Measurements from ENCODE around the gene SLC26A6. TPM values are rescaled to one million over a fixed set of nuclear protein-coding genes. Genes with fewer than 3 reads are reported as not detected.

SLC26A6 gene
- total and polyA plus RNA-seq, 8 donors, result 6.2 to 32.1 (median 10.6) TPM

DNA sequence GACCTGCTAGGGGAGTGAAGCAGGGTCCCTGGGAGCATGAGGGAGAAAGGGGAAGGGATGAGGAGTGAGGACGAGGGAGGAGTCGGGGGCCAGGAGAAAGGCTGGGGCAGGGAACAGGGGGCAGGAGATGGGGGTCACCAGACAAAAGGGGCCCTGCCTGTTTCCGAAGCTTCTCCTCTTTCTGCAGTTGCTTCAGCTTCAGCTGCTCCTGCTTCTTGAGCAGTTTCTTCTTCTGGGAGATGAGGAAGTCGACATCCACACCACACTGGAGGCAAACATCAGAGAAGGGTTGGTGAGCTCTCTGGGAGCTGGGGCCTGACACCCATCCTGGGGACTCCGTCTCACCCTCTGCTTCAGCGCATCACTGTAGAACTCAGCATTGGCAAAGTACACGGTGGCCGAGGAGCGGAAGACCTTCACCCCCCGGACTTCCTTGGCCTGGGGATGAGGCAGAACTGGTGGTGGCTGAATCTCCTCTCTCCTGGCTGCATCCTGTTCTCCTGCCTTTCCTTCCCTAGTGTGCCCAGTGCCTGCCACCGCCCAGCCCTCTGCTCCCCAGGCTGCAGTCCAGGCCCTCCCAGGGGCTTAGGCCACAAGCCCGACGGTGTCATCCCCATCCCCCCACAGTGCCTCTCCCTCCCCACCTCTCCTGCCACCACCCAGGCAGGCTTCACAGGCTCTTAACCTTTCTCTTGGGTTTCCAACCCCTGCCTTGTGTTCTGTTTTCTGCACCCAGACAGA lies 6.8 kb downstream of the SLC26A6 start:
- 85 to 87% methylated on average over 13 of the region's 13 CpGs for WGBS, 2 donors
- no peak overlapping the region for H3K4me3 ChIP-seq
- ATAC-seq (no peak), DNase-seq (no peak), FAIRE-seq (no peak)
- no peak overlapping the region for H3K27ac ChIP-seq
- intact Hi-C loops (cut with DNase I), result no loop called here
- no peaks in the 10 kb centered on the region for H3K9me3 ChIP-seq
- no peaks in the 10 kb centered on the region for H3K27me3 ChIP-seq
- no peaks in the 10 kb centered on the region for H3K4me1 ChIP-seq
- TF ChIP-seq CTCF (IDR thresholded peaks at IDR 0.05), result no peak
- peaks cover 0 to 8% (median 0%) of the 10 kb centered on the region in 3 donors for H3K36me3 ChIP-seq

GRCh38 chr3:48625600-48625999 lies 9.7 kb downstream of the SLC26A6 start:
- ATAC-seq (no peak), DNase-seq (peak in 1 of 6 donors; percentile 22), FAIRE-seq (no peak)
- Histone ChIP-seq H3K9me3 (no peaks in the 10 kb centered on the region), H3K27ac (no peak overlapping the region), H3K4me1 (no peaks in the 10 kb centered on the region), H3K4me3 (no peak overlapping the region), H3K27me3 (no peaks in the 10 kb centered on the region), H3K36me3 (peaks cover 0 to 8% (median 0%) of the 10 kb centered on the region in 3 donors)
- TF ChIP-seq CTCF (IDR thresholded peaks at IDR 0.05), result no peak
- intact Hi-C loops (cut with DNase I), result no loop called here
- 94 to 95% methylated on average over 6 of the region's 6 CpGs for WGBS, 2 donors

GRCh38 chr3:48624767-48625166 lies 10.5 kb downstream of the SLC26A6 start:
- Histone ChIP-seq H3K4me1 (no peaks in the 10 kb centered on the region), H3K27ac (no peak overlapping the region), H3K4me3 (no peak overlapping the region), H3K36me3 (peaks cover 0 to 8% (median 0%) of the 10 kb centered on the region in 3 donors), H3K9me3 (no peaks in the 10 kb centered on the region), H3K27me3 (no peaks in the 10 kb centered on the region)
- no peak for TF ChIP-seq CTCF (IDR thresholded peaks at IDR 0.05)
- WGBS, 2 donors, result 89 to 95% methylated on average over 10 of the region's 10 CpGs
- intact Hi-C loops (cut with DNase I), result no loop called here
- FAIRE-seq (no peak), DNase-seq (no peak), ATAC-seq (no peak)

DNA sequence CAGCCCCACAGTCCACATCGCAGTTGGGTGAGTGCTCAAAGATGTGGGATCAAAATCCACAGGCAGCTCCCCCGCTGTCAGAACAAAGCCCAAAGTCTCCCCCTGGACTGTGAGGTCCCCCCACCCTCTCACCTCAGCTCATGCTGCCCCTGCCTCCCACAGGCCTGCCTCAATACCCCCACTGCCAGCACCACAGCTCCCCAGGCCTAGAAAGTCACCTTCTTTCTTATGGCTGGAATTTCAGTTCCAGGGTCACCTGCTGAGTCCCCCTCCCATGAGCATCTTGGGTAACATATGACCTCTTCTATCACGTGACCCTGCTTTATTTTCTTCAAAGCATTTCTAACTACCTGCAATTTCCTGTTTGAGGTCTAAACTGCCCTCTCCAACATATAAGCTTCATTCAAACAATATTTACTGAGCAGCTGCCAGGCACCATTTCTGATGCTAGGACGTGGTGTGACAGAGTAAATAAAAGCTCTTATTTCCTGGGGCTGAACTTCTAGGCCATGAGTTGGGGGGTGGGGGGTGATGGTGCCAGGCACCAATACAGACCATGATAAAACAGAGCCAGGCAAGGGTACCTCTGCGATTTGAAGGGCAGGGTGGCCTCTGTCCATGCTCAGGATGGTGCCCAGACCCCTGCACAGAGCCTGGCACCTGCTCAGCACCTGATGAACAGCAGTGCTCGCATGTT lies 11.3 kb downstream of the SLC26A6 start:
- FAIRE-seq, result no peak
- no peaks in the 10 kb centered on the region for H3K4me1 ChIP-seq
- no peaks in the 10 kb centered on the region for H3K27me3 ChIP-seq
- H3K9me3 ChIP-seq, result no peaks in the 10 kb centered on the region
- no peak for DNase-seq
- no peak overlapping the region for H3K27ac ChIP-seq
- intact Hi-C loops (cut with DNase I), result no loop called here
- 72 to 79% methylated on average over 6 of the region's 6 CpGs for WGBS, 2 donors
- no peak overlapping the region for H3K4me3 ChIP-seq
- TF ChIP-seq CTCF (IDR thresholded peaks at IDR 0.05), result no peak
- peaks cover 0 to 8% (median 0%) of the 10 kb centered on the region in 3 donors for H3K36me3 ChIP-seq
- ATAC-seq, result peak in 1 of 4 donors; percentile 25

DNA sequence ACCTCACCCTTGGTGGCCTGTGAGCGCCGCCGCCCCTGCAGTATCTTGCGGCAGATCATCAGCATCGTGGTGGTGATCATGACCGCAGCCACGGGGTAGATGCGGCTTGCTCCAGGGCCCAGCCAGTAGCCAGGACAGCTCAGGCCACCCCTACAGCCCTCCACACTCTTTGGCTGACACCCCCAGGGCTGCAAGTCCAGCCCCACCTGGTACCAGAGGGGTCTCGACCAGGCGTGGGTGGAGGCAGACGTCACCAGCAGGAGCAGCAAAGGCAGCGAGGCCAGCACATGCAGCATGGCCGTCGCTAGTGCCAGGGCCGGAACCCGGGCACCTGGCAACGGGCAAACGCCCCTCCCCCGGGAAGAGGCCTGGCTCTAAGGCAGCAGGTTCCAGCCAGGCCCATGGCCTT lies 13.8 kb downstream of the SLC26A6 start, which contains the start of gene TMEM89:
Gene TMEM89, minus strand, starts transcription at position 309 of the 409 bp plus-strand sequence. Its CDS starts 13 bp downstream, at position 296.
- no peak within 1 kb of the TSS for H3K27ac ChIP-seq
- FAIRE-seq (no peak), DNase-seq (peak in 1 of 6 donors; percentile 60), ATAC-seq (no peak)
- no peak for TF ChIP-seq CTCF (IDR thresholded peaks at IDR 0.05)
- H3K4me1 ChIP-seq, result no peaks in the 10 kb centered on the region
- H3K36me3 ChIP-seq, result peaks cover 0 to 4% (median 0%) of the 10 kb centered on the region in 3 donors
- no peaks in the 10 kb centered on the region for H3K9me3 ChIP-seq
- no peak within 1 kb of the TSS for H3K4me3 ChIP-seq
- WGBS, 2 donors, result 92 to 96% methylated on average over 14 to 19 of the region's 19 CpGs
- no peaks in the 10 kb centered on the region for H3K27me3 ChIP-seq
- intact Hi-C loops (cut with DNase I), result no loop called here
